Epithelial cell of prostate (primary cell): Measurements from ENCODE around the gene NTRK1.

Experiments
- DNase-seq: peaks from one replicate; pipeline ENCODE4 v3.0.0-alpha.2; 2011; ENCODE audit warnings: low read depth, low spot score
- H3K27ac ChIP-seq: fragments of 450-650 bp; 2 replicates; pipeline ENCODE4 v1.5.1; 2017; ENCODE audit warnings: mild to moderate bottlenecking

NTRK1 gene

DNA sequence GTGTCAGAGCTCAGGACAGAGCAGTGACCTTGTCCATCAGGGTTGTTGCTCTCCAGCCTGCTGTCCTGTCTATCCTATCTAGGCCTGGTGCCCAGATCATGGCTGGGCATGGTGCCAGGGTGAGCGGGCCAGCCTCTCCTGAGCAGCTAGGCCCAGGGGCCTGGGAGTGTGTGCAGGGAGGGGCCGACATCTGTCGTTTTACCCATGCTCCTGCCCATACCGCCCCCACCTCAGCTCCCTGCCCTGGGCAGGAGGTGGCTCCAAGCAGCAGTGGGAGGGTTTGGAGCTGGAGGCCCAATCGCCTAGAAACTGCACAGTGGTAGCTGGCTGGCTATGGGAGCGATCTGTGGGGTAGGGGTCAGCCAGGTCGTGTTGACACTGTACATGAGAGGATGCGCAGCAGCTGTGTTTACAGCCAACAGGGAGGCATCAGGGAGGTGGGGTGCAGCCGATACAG is 8.2 kb upstream of the NTRK1 start:
- no peak for DNase-seq
- H3K27ac ChIP-seq, result no peak overlapping the region

DNA sequence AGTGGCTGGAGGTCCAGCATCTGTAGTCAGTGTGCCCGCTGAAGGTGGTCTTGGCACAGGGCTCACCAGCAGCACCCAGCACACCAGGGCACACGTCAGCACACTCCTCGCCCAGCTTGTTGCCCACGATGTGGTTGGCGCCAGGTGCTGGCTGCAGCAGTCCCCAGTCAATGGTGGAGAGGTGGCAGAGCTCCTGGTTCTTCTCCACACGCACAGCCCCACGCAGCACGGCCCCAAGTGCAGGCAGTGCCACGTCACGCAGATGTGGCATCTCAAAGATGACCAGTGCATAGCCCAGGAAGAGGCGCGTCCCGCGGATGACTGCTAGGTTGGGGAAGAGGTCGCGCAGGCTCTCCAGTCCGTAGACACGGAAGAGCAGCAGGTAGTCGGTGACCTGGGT is 6.9 kb upstream of the NTRK1 start:
- H3K27ac ChIP-seq, result no peak overlapping the region

DNA sequence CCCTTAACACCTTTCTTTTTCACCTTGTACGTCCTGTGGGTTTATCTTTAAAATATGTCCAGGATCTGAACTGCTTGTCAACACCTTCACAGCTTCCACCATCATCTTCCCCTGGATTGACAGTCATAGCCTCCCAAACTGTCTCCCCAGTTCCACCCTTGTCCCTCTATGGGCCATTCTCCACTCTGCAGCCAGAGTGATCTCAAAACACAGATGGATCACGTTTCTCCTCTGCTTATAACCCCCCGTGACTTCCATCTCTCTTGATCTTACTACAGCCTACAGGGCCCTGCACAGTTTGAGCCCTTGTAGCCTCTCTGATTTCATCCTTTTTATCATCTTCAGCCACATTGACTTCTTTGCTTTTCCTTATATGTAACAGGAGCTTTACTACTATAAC is 6.0 kb upstream of the NTRK1 start:
- DNase-seq, result no peak
- no peak overlapping the region for H3K27ac ChIP-seq

More for the DNA sequence above, 6.9 kb upstream of the NTRK1 start:
- no peak for DNase-seq

GRCh38 chr1:156856282-156856785 is 4.3 kb upstream of the NTRK1 start:
- DNase-seq, result no peak
- no peak overlapping the region for H3K27ac ChIP-seq

- no peak for DNase-seq
- H3K27ac ChIP-seq, result no peak overlapping the region
These were observed 3.1 kb upstream of the NTRK1 start for GRCh38 chr1:156857532-156857931.

GRCh38 chr1:156858555-156858956 is 2.1 kb upstream of the NTRK1 start:
- no peak overlapping the region for H3K27ac ChIP-seq
- DNase-seq, result no peak

DNA sequence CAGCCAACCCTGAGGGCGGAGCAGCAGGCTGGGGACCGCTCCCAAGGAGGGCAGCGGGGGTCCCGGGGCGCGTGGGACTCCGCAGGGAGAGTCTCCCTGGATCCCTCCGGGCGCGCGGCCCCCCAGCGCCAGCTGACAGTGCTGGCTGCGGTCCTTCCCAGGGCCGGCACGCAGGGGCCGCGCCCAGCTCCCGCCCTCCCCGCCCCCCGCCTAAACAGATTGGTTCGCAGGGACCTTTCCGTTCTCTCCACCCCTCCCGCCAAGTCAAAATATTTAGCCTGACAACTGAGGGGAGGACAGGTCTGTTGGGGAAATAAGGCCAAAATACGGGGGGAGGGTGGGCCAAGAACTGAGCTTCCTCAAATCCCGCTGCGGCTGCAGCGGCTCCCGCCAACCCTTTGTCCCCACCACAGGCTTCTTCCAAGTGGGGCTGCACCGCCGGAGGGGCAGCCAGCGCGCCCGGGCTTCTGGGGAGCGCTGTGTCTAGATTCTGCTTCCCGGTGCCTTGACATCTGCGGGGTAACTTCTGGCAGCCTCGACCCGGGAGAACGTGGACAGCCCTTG is 1.6 kb upstream of the NTRK1 start, which contains the start of gene INSRR:
INSRR (minus strand) TSS at position 159 of the 564 bp plus-strand sequence. CDS start 496 bp downstream, outside the sequence.
- no peak for DNase-seq
- H3K27ac ChIP-seq, result no peak within 1 kb of the TSS

DNA sequence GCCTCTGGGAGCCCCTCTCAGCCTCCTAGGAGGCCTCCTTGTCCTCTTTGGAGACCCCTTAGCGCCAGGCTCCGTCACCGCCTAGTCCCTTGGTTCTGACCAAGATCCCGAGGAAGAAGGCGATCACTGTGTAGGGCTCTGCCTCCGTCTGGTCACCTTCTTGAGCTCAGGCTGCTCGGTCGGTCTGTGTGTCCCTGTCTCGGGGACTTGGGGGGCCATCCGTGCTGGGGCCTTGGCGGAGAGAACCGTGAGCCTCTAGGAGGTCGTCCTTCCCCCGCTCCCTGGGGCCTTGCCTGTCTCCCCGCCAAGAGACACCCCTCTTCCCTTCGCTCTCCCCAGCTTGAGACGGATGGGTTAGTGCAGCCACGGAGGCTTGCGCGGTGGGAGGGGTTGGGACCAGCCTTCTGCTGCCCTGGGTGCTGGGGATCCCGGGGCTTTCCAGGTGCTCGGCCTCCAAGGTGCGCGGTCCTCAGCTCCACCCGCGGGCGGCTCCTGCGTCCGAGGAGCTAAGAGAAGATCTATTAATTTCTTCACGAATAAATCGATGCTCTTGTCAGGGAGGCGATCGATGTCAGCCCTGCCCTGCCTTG is 1.0 kb upstream of the NTRK1 start:
- no peak for DNase-seq
- H3K27ac ChIP-seq, result no peak overlapping the region

GRCh38 chr1:156860113-156860627 is 495 bp upstream of the NTRK1 start:
- DNase-seq, result no peak
- H3K27ac ChIP-seq, result no peak overlapping the region

DNA sequence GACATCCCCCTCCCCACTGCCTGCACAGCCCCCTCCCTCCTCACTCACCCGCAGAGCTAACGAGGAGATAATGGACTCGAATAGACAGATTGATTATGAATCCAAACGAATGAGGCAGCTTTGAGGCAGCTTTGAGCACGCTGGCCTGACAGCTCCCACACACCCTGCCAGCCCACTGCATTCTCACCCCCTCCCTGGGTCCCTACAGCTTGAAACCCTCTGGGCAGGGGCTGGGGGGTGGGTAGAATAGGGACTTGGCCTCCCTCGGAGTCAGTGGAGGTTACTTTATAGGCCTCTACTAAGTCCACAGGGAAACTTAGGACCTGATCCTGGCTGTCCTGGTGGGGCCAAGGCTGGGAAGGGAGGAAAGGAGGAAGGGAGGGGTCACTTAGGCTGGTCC is 1.9 kb downstream of the NTRK1 start:
- no peak for DNase-seq
- H3K27ac ChIP-seq, result no peak overlapping the region

- DNase-seq, result no peak
- H3K27ac ChIP-seq, result no peak overlapping the region
These were observed 2.4 kb downstream of the NTRK1 start for GRCh38 chr1:156862997-156863599.

DNA sequence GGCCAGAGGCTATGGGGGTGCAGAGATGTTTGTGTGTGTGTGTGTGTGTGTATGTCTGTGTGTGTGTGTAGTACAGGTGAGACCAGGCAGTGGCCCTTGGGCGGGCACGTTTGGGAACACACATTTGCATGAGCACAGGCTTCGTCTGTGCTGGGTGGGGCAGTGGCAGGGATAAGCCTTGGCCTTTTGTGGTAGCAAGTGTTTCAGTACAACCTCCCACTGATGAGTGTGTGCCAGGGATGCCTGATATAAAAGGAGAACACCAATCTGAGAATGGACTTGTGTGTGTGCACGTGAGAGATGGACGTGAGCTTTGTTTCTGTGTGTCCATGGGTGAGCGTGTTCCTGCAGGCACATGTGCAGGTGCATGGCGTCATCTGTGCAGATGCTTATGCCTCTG is 3.0 kb downstream of the NTRK1 start:
- H3K27ac ChIP-seq, result no peak overlapping the region
- DNase-seq, result no peak

DNA sequence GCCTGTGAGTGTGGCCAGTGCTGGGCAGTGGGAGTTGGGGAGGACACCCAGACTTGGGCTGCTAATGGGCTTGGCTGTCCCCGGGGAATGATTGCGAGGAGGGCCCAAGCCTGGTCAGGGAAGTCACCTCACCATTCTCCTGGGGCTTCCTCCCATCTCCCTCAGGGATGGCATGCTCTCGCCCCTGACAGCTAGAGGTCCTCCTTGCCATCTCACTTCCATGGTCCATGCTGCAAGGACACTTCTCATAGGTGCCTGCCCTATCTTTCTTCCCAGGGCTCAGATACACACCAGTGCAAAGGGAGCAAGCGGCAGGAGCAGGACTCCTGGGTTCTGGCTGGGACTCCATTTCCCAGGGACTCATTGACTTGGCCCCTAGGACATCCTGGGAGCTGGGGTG is 4.1 kb downstream of the NTRK1 start:
- no peak for DNase-seq
- H3K27ac ChIP-seq, result no peak overlapping the region

- no peak overlapping the region for H3K27ac ChIP-seq
- no peak for DNase-seq
These were observed 4.6 kb downstream of the NTRK1 start for GRCh38 chr1:156865258-156865657.

DNA sequence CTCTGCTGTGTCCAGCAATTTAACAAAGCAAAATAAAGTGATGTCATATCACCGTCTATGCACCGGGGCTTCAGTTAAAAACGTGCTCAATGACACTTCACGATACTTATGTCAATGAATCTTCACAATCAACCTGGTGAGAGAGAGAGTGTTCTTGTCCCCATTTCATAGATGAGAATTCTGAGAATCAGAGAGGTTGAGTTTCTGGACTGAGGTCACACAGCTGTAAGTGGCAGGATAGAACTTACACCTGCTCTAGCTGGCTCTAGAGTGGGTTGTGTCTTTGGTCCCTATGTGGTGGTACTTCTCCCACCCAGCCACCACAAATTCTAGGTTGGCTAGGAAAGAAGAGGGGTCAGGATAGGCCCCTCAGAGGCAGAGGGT is 5.2 kb downstream of the NTRK1 start:
- H3K27ac ChIP-seq, result no peak overlapping the region
- no peak for DNase-seq

- DNase-seq, result no peak
- H3K27ac ChIP-seq, result no peak overlapping the region
These were observed 5.7 kb downstream of the NTRK1 start for GRCh38 chr1:156866249-156866909.

DNA sequence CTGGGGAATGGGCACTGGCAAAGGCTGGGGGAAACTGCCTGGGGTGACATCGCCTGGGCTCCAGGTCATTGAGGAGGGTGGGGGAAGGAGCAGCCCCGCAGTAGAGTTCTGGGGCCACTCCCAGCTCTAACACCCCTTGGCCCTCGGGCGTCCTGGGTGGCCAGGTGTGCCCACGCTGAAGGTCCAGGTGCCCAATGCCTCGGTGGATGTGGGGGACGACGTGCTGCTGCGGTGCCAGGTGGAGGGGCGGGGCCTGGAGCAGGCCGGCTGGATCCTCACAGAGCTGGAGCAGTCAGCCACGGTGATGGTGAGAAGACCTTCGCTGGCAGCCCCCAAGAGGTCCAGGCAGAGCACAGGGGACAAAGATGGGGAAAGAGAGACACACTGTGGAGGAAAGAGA is 7.7 kb downstream of the NTRK1 start:
- DNase-seq, result no peak
- H3K27ac ChIP-seq, result no peak overlapping the region

GRCh38 chr1:156869455-156869854 is 8.8 kb downstream of the NTRK1 start:
- H3K27ac ChIP-seq, result no peak overlapping the region
- no peak for DNase-seq

DNA sequence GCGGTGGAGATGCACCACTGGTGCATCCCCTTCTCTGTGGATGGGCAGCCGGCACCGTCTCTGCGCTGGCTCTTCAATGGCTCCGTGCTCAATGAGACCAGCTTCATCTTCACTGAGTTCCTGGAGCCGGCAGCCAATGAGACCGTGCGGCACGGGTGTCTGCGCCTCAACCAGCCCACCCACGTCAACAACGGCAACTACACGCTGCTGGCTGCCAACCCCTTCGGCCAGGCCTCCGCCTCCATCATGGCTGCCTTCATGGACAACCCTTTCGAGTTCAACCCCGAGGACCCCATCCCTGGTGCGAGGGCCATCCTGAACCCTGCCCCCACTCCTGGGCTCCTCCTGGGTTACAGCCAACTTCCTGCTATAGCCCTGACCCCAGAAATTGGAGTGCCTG is 13.0 kb downstream of the NTRK1 start:
- no peak overlapping the region for H3K27ac ChIP-seq
- no peak for DNase-seq

- no peak overlapping the region for H3K27ac ChIP-seq
- no peak for DNase-seq
These were observed 13.5 kb downstream of the NTRK1 start for GRCh38 chr1:156874142-156874541.
